ENCODE measurements around the gene TAX1BP1. TPM values are rescaled to one million over a fixed set of nuclear protein-coding genes. Genes with fewer than 3 reads are reported as not detected.

The TAX1BP1 gene
- total and polyA plus RNA-seq, 2 experiments from 2014 or later, result 56.5 to 87.9 TPM

- TF ChIP-seq ETS1 (IDR thresholded peaks at IDR 0.05) (no peak), REST (IDR thresholded peaks at IDR 0.05; ENCODE audit: unreplicated experiment) (no peak), POLR2AphosphoS5 (IDR thresholded peaks at IDR 0.05; ENCODE audit: low read depth) (no peak), ZNF331 (CRISPR knock-in tag; IDR thresholded peaks at IDR 0.05; ENCODE audit: low read depth) (no peak)
These were observed 25.9 kb downstream of the TAX1BP1 start (continued) for GRCh38 chr7:27765841-27766240.

DNA sequence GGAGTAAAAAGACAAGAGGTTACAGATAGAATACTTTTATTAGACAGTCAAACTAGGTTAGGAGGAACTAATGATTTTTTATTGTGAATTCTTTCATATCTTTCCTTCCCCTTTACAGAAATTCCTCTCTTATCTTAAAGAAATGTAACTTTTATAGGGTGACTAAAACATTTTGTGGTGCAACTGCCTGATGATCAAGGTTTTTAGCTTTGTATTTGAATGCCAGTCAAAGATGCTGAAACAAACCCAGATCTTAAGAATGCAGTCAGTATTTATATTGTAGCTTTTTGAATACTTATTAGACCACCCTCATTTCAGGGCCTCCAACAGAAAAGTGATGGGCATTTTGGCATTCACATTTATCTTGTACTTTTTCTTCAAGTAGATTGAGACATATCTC, 27.4 kb downstream of the TAX1BP1 start:
- no peaks in the 10 kb centered on the region for H3K9me2 ChIP-seq (ENCODE audit: insufficient read depth)
- H3K4me2 ChIP-seq, result no peak overlapping the region
- H3K4me3 ChIP-seq, result no peak overlapping the region
- DNase-seq (ENCODE audit: low spot score) (no peak), ATAC-seq (no peak)
- no peak overlapping the region for H3K27ac Mint-ChIP-seq
- H3F3A ChIP-seq (replicated peaks; ENCODE audit: low read depth), result no peaks in the 10 kb centered on the region
- H3K9me3 Mint-ChIP-seq, result no peaks in the 10 kb centered on the region
- no peaks in the 10 kb centered on the region for H3K36me3 ChIP-seq (ENCODE audit: insufficient read depth)
- H3K4me1 ChIP-seq (ENCODE audit: insufficient read depth), result no peaks in the 10 kb centered on the region
- no peaks in the 10 kb centered on the region for H3K27me3 ChIP-seq (ENCODE audit: insufficient read depth)
- no peaks in the 10 kb centered on the region for H3K4me1 Mint-ChIP-seq
- H3K27me3 Mint-ChIP-seq (ENCODE audit: insufficient read depth, low read depth, poor library complexity), result no peaks in the 10 kb centered on the region
- H3K4me3 Mint-ChIP-seq, result no peak overlapping the region
- no peaks in the 10 kb centered on the region for H4K20me1 ChIP-seq (replicated peaks; ENCODE audit: insufficient read depth)
- H3K36me3 Mint-ChIP-seq (ENCODE audit: low read depth), result peaks cover 6% of the 10 kb centered on the region; the same call in 2 of the 3 replicates
- no peak overlapping the region for H2AFZ ChIP-seq
- H3K27ac ChIP-seq (ENCODE audit: low read depth), result no peak overlapping the region
- H3K79me2 ChIP-seq (replicated peaks; ENCODE audit: insufficient read depth), result peaks cover 18% of the 10 kb centered on the region
- TF ChIP-seq EZH2 (IDR thresholded peaks at IDR 0.05; ENCODE audit: low read depth, unreplicated experiment) (no peak), ZNF331 (CRISPR knock-in tag; IDR thresholded peaks at IDR 0.05; ENCODE audit: low read depth) (no peak), POLR2AphosphoS5 (IDR thresholded peaks at IDR 0.05; ENCODE audit: low read depth) (no peak), CREB1 (CRISPR knock-in tag; IDR thresholded peaks at IDR 0.05; ENCODE audit: low read depth) (no peak), REST (IDR thresholded peaks at IDR 0.05; ENCODE audit: unreplicated experiment) (no peak), ZNF114 (CRISPR knock-in tag; IDR thresholded peaks at IDR 0.05) (no peak), NANOG (IDR thresholded peaks at IDR 0.05; ENCODE audit: borderline replicate concordance) (no peak)
- TF ChIP-seq, protein P1, sequence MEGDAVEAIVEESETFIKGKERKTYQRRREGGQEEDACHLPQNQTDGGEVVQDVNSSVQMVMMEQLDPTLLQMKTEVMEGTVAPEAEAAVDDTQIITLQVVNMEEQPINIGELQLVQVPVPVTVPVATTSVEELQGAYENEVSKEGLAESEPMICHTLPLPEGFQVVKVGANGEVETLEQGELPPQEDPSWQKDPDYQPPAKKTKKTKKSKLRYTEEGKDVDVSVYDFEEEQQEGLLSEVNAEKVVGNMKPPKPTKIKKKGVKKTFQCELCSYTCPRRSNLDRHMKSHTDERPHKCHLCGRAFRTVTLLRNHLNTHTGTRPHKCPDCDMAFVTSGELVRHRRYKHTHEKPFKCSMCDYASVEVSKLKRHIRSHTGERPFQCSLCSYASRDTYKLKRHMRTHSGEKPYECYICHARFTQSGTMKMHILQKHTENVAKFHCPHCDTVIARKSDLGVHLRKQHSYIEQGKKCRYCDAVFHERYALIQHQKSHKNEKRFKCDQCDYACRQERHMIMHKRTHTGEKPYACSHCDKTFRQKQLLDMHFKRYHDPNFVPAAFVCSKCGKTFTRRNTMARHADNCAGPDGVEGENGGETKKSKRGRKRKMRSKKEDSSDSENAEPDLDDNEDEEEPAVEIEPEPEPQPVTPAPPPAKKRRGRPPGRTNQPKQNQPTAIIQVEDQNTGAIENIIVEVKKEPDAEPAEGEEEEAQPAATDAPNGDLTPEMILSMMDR (conservative IDR thresholded peaks at IDR 0.05; ENCODE audit: low read depth in 2 of 2), result no peak
